ACC112 (cell line): ENCODE measurements around the gene UAP1.
"Not testable (repeated sequence)": the region's sequence is repeated elsewhere in the genome, so short reads cannot be mapped to it uniquely, and the experiment has no call there.

ENCODE experiments used
- H2AFZ ChIP-seq: fragments of 200-600 bp; sonication (generic); one replicate; pipeline ENCODE4 v1.6.0; 2017; ENCODE audit warnings: antibody characterized with exemption, low read length; ENCODE audit not compliant: unreplicated experiment
- H3K27ac ChIP-seq: fragments of 200-600 bp; sonication (generic); 2 replicates; pipeline ENCODE4 v1.5.1; 2014; ENCODE audit warnings: low read depth, mild to moderate bottlenecking, antibody characterized with exemption, low read length, moderate library complexity
- H3K27me3 ChIP-seq: fragments of 200-600 bp; sonication (generic); 2 replicates; pipeline ENCODE4 v1.6.1; 2014; ENCODE audit warnings: mild to moderate bottlenecking, antibody characterized with exemption, low read length, moderate library complexity, mixed read lengths; ENCODE audit not compliant: insufficient read depth
- H3K36me3 ChIP-seq: fragments of 200-600 bp; sonication (generic); 2 replicates; pipeline ENCODE4 v1.6.1; 2016; ENCODE audit warnings: mild to moderate bottlenecking, antibody characterized with exemption, low read length, moderate library complexity, mixed read lengths; ENCODE audit not compliant: insufficient read depth
- H3K4me1 ChIP-seq: fragments of 200-600 bp; sonication (generic); one replicate; pipeline ENCODE4 v1.6.1; 2016; ENCODE audit warnings: low read length, mixed read lengths; ENCODE audit not compliant: insufficient read depth, unreplicated experiment, control insufficient read depth
- H3K4me3 ChIP-seq: fragments of 200-600 bp; sonication (generic); 2 replicates; pipeline ENCODE4 v1.5.1; 2014; ENCODE audit warnings: mild to moderate bottlenecking, low read depth, low read length
- H3K79me2 ChIP-seq: fragments of 200-600 bp; sonication (generic); one replicate; pipeline ENCODE4 v1.6.0; 2016; ENCODE audit warnings: low read length; ENCODE audit not compliant: control insufficient read depth, unreplicated experiment, insufficient read depth

Gene UAP1

DNA sequence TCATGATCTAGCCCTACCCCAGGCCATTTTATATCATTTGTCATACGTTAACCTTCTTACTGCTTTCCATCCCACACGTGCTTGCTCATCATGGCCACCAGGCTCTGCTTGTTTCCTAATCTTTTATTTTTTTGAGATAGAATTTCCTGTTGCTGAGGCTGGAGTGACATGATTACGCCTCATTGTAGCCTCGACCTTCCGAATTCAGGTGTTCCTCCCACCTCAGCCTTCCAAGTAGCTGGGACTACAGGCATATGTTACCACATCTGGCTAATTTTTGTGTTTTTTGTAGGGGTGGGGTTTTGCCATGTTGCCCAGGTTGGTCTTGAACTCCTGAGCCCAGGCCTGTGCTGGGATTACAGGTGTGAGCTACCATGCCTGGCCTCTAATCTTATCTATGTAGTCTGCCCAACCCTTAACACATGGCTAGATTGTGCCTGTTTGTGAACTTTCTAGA, 3.3 kb downstream of the UAP1 start:
- Histone ChIP-seq H3K36me3 (peaks cover 37% of the 10 kb centered on the region), H3K27ac (no peak overlapping the region), H3K4me3 (peak overlapping the region; percentile 88), H3K4me1 (peaks cover 56% of the 10 kb centered on the region), H3K27me3 (no peaks in the 10 kb centered on the region), H2AFZ (no peak overlapping the region), H3K79me2 (peaks cover 83% of the 10 kb centered on the region)

DNA sequence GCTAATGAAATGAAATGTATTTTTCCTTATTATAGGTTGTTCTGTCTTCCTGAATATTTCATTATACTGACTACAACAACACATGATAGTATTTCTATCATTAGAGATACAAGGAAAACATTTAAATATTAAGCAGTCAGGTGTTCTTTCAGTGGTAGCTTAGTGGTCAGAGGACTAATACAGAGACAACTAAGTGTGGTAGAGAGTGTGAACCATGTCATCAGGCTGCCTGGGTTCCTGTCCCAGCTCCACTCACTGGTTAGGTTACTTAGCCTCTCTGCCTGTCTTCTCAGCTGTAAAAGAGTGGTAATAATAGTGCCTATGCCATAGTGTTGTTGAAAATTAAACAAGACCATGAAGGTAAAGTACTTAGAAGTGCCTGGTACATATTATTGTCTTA, 3.9 kb downstream of the UAP1 start:
- H3K27me3 ChIP-seq: no peaks in the 10 kb centered on the region
- peaks cover 88% of the 10 kb centered on the region for H3K79me2 ChIP-seq
- peaks cover 53% of the 10 kb centered on the region for H3K4me1 ChIP-seq
- H3K4me3 ChIP-seq: peak overlapping the region; percentile 88; the same call in 1 of the 2 replicates
- H3K27ac ChIP-seq: no peak overlapping the region
- no peak overlapping the region for H2AFZ ChIP-seq
- H3K36me3 ChIP-seq: peaks cover 41% of the 10 kb centered on the region

DNA sequence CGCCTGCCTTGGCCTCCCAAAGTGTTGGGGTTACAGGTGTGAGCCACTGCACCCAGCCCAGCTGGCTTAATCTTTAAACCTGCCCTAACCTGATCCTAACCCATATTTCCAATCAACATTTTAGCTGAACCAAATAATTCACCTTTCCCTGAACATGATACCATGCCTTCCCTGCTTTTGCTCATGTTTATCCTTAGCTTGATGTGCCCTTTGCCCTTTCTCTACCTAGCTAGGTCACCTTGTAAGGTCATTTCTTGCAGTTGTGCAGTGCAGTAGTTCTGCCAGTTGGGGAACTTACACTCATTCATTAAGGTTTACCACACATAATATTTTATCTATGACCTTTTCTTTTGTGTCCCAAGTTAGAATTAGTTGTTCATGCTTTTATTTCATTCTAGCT, 5.3 kb downstream of the UAP1 start:
- H3K4me3 ChIP-seq: no peak overlapping the region
- no peaks in the 10 kb centered on the region for H3K27me3 ChIP-seq
- peaks cover 45% of the 10 kb centered on the region for H3K36me3 ChIP-seq
- H3K79me2 ChIP-seq: peaks cover 98% of the 10 kb centered on the region
- H3K27ac ChIP-seq: no peak overlapping the region
- H3K4me1 ChIP-seq: peaks cover 59% of the 10 kb centered on the region
- no peak overlapping the region for H2AFZ ChIP-seq

DNA sequence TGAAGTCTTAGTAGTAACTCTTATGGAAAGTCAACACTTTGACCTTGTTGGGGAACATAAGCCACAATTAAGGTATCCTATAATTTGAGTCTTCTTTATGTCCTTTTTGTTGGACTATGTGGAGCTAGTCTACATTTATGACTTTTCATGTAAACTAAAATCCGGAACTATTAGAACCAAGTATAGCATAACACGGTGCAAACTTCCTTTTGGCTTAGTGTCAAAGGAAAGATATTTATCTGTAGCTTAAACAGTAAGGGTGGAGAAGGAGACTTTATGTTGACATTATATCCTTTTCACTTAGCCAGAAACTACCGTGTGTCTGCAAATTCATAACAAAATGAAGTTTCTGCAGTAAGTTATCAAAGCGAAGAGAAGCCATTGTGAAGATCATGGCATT, 7.3 kb downstream of the UAP1 start:
- H2AFZ ChIP-seq: no peak overlapping the region
- H3K36me3 ChIP-seq: peaks cover 52% of the 10 kb centered on the region
- H3K79me2 ChIP-seq: peaks cover 98% of the 10 kb centered on the region
- H3K4me1 ChIP-seq: peaks cover 64% of the 10 kb centered on the region
- H3K4me3 ChIP-seq: no peak overlapping the region
- H3K27ac ChIP-seq: no peak overlapping the region
- no peaks in the 10 kb centered on the region for H3K27me3 ChIP-seq

DNA sequence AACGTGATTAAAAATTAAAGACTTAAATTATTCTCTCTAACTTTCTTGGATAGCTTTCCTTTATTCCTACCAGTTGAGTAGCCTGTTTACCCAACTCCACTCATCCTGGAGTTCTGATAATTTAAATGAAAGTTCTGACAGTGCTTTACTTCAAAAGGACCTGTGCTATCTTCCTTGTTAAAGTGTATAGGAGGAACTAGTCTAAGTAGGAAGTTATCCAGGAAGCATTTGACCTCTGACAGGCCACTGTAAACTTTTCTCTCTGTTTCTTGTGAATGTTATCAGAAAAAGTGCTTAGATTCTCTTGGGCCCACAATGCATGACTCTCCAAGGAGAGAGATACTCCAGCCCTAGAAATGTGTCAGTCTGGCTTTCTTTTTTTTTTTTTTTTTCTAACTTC, 9.2 kb downstream of the UAP1 start:
- H3K27ac ChIP-seq: peak overlapping the region; percentile 24; the same call in 1 of the 2 replicates
- peaks cover 47% of the 10 kb centered on the region for H3K4me1 ChIP-seq
- no peak overlapping the region for H3K4me3 ChIP-seq
- H2AFZ ChIP-seq: no peak overlapping the region
- peaks cover 56% of the 10 kb centered on the region for H3K36me3 ChIP-seq
- H3K27me3 ChIP-seq: no peaks in the 10 kb centered on the region
- H3K79me2 ChIP-seq: peaks cover 94% of the 10 kb centered on the region

DNA sequence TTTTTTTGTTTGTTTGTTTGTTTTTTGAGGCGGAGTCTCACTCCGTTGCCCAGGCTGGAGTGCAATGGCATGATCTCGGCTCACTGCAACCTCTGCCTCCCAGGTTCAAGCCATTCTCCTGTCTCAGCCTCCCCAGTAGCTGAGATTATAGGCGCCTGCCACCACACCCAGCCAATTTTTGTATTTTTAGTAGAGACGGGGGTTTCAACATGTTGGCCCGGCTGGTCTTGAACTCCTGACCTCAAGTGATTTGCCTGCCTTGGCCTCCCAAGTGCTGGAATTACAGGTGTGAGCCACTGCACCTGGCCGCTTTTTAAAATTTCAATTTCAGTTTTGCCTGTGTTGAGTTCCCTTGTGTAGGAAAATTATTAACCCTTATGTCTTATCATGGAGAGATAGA, 9.6 kb downstream of the UAP1 start:
- not testable (repeated sequence) for H3K27ac ChIP-seq, H2AFZ ChIP-seq, H3K27me3 ChIP-seq, H3K4me3 ChIP-seq
- Histone ChIP-seq H3K79me2 (peaks cover 94% of the 10 kb centered on the region), H3K4me1 (peaks cover 42% of the 10 kb centered on the region), H3K36me3 (peaks cover 52% of the 10 kb centered on the region)

DNA sequence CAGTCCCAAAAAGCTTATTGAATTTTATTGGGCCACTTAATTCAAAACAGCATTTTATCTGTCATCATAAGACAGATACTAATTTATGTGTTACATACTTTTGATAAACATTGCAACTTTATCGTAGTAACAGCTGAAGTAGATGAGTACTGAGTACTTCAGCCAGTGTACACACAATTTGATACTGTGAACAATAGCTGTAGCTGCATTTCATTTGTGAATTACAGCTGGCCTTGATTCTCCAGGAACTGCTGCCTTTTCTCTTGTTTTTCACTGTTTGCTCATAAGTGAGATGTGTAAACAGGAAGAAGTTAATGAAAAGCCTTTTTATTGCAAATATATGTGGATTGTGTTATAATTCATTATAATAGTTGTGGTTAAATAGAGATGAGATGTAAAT, 10.2 kb downstream of the UAP1 start:
- H3K79me2 ChIP-seq: peaks cover 94% of the 10 kb centered on the region
- no peak overlapping the region for H2AFZ ChIP-seq
- peak overlapping the region; percentile 33 for H3K4me3 ChIP-seq
- H3K4me1 ChIP-seq: peaks cover 40% of the 10 kb centered on the region
- H3K27ac ChIP-seq: no peak overlapping the region
- H3K36me3 ChIP-seq: peaks cover 51% of the 10 kb centered on the region
- H3K27me3 ChIP-seq: no peaks in the 10 kb centered on the region

DNA sequence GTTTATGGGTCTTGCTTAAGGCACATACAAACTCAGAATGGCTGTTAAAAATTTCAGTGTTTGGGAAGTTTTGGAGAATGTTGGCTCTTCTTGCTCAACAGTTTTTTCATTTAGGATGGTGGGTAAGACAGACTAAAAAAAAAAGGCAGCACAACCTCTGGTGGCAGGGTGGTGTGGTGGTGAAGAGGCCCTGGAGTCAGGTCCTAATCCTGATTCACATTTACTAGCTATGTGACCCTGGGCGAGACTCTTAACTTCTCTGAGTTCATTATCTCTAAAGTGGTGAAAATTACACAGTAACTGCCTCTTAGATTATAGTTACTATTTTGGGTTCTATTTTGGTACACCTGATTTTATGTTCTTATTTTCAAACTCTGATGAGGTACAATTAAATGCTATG, 11.6 kb downstream of the UAP1 start:
- H3K4me1 ChIP-seq: peaks cover 34% of the 10 kb centered on the region
- no peak overlapping the region for H2AFZ ChIP-seq
- peaks cover 89% of the 10 kb centered on the region for H3K79me2 ChIP-seq
- no peak overlapping the region for H3K4me3 ChIP-seq
- H3K27me3 ChIP-seq: no peaks in the 10 kb centered on the region
- peaks cover 43% of the 10 kb centered on the region for H3K36me3 ChIP-seq
- 0 out of 2 replicates have a peak overlapping the region, but pooled peaks have one; percentile 1 for H3K27ac ChIP-seq

DNA sequence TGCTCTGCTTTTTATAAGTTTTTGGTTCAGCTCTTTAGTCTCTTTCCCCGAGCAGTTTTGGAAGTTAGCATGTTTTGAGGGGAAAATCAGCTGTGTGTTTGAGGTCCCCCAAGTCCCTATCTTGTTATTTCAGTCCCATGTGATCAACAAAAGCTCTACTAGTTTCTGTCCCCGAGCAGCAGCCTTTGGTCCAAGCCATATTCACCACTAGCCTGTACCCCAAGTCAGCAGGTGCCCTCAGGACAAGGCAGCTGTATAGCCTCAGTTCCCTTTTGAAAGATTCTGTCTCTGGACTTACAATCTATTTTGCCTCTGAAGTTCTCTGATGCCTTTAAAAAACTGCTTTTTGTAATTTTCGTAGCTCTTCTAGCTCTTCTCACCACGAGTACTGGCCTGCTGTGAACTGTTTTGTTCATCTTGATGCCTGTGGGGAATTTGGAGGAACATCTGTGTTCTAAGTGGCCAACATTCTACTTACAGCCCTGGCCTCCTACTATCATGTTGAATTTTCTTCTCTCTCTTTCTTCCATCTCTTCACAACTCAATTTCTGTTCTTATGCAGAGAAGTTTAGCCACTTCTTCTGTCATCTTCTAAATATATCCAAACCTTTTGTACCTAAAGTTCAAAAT, 16.7 kb downstream of the UAP1 start:
- Histone ChIP-seq H3K4me1 (peaks cover 5% of the 10 kb centered on the region), H3K79me2 (peaks cover 65% of the 10 kb centered on the region), H3K27me3 (no peaks in the 10 kb centered on the region), H3K36me3 (peaks cover 44% of the 10 kb centered on the region), H3K27ac (no peak overlapping the region), H3K4me3 (no peak overlapping the region), H2AFZ (no peak overlapping the region)

DNA sequence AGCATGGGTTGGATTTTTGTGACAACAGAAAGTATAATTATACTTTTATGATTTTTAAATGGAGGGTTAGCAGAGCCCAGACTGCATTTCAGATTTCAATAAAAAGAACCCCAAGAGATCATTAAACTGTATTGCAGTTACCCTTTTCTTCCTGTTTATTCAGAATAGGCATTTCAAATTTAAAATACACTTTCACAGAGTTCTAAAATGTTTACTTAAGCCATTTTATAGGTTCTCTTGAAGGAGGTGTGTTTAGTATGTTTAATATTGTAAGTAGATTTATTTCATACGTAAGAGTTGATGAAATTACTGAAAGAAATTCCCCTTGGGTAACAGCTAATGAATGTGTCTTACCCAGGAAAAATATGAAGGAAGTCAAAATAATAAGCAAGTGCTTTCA, 17.4 kb downstream of the UAP1 start:
- Histone ChIP-seq H3K27ac (no peak overlapping the region), H3K79me2 (peaks cover 58% of the 10 kb centered on the region), H2AFZ (no peak overlapping the region), H3K36me3 (peaks cover 41% of the 10 kb centered on the region), H3K4me3 (no peak overlapping the region), H3K4me1 (no peaks in the 10 kb centered on the region), H3K27me3 (no peaks in the 10 kb centered on the region)

DNA sequence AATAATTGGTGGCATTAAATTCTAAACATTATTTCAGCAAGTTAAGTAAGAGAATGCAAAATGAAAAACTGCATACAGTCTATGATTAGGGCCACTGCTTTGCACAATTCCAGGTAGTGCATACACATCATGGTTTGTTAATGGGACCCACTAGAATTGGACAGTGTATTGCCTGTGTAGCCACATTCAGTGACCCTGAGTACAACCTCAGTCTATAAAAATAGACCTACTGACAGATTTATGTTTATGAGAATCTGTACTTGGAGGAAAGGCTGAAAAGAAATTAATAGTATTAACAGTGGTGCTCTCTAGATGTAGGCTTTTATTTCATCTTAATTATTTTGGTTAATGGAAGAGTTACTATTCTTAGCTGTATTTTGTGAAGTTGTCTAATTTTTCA, 18.8 kb downstream of the UAP1 start:
- Histone ChIP-seq H3K79me2 (peaks cover 47% of the 10 kb centered on the region), H3K27ac (no peak overlapping the region), H3K36me3 (peaks cover 43% of the 10 kb centered on the region), H3K4me1 (no peaks in the 10 kb centered on the region), H3K27me3 (no peaks in the 10 kb centered on the region), H3K4me3 (no peak overlapping the region), H2AFZ (no peak overlapping the region)
